Lung (tissue), 12 donors: ENCODE results near the gene MUC21. TPM values are rescaled to one million over a fixed set of nuclear protein-coding genes. Genes with fewer than 3 reads are reported as not detected.

Experiments used
- ATAC-seq: fragments of 200-7000 bp; cut with Tn5 transposase; one replicate; pipeline ENCODE4 v1.9.1; 2020; ENCODE audit warnings: moderate number of reproducible peaks; ENCODE audit not compliant: insufficient read depth, low FRiP score
- DNase-seq, 3 donors: peaks; one replicate each; pipeline ENCODE4 v3.0.0-alpha.2; 2013 to 2017
- H3K27ac ChIP-seq, 2 donors: one replicate each; pipeline ENCODE4 v1.5.1; 2013; ENCODE audit warnings: mild to moderate bottlenecking in 2 of 2, moderate library complexity in 2 of 2, control low read depth in 1 of 2, inconsistent platforms in 1 of 2, low read depth in 1 of 2, low read length in 1 of 2
- H3K27me3 ChIP-seq, 3 donors: one replicate each; pipeline ENCODE4 v1.5.1; 2013; ENCODE audit warnings: low read length in 2 of 3; ENCODE audit not compliant: control insufficient read depth in 3 of 3, insufficient read depth in 3 of 3
- H3K36me3 ChIP-seq, 4 donors: one replicate each; pipeline ENCODE4 v1.5.1; 2013; ENCODE audit warnings: low read length in 4 of 4, mild to moderate bottlenecking in 1 of 4, moderate library complexity in 1 of 4; ENCODE audit not compliant: control insufficient read depth in 4 of 4, insufficient read depth in 4 of 4
- H3K4me1 ChIP-seq, 5 donors: one replicate each; pipeline ENCODE4 v1.5.1; 2013; ENCODE audit warnings: low read length in 5 of 5, mild to moderate bottlenecking in 2 of 5, moderate library complexity in 1 of 5; ENCODE audit not compliant: control insufficient read depth in 5 of 5, insufficient read depth in 5 of 5
- H3K4me3 ChIP-seq: one replicate; pipeline ENCODE4 v1.5.1; 2013; ENCODE audit warnings: mild to moderate bottlenecking, control low read depth, moderate library complexity
- H3K9ac ChIP-seq, 2 donors: one replicate each; pipeline ENCODE4 v1.5.1; 2013; ENCODE audit warnings: low read length in 2 of 2, control low read depth in 1 of 2; ENCODE audit not compliant: insufficient read depth in 1 of 2
- H3K9me3 ChIP-seq, 4 donors: one replicate each; pipeline ENCODE4 v1.5.1; 2013; ENCODE audit warnings: low read length in 3 of 4, mild to moderate bottlenecking in 1 of 4, moderate library complexity in 1 of 4; ENCODE audit not compliant: control insufficient read depth in 4 of 4, insufficient read depth in 3 of 4
- CTCF ChIP-seq: IDR thresholded peaks from 2 replicates; pipeline ENCODE4 v1.5.1; 2012; ENCODE audit warnings: mild to moderate bottlenecking; ENCODE audit errors: control extremely low read depth, extremely low read depth
- WGBS, 2 donors: extraction: QIAGEN DNeasy Blood & Tissue Kit; methylation state at CpG; one replicate each; pipeline ENCODE4 v1.1.7; 2013; 5-methylcytosine and 5-hydroxymethylcytosine counted together
- polyA plus RNA-seq, 2 donors: library from polyadenylated mRNA; stranded (reverse); fragments of 200-250 nt; gene quantifications; one replicate each; pipeline ENCODE4 v1.2.1, GENCODE V29; 2013
- total RNA-seq, 2 donors: library from RNA; depleted of rRNA in 1 of 2; stranded (reverse); fragments of >200 nt in 1 of 2; gene quantifications; one replicate each; pipeline ENCODE4 v1.2.1, GENCODE V29; 2014 to 2021
- donor health status: control.
- donor health status: control.
- donor health status: Bipolar disorder and iron deficiency.
- donor health status: healthy.
- donor health status: DM: yes; HTN: yes; CAD: no.

MUC21 gene
- total and polyA plus RNA-seq, 4 donors = 0.40 to 8.6 (median 4.0) TPM

- no peaks in the 10 kb centered on the region for H3K9me3 ChIP-seq
- 62 to 70% methylated on average over 3 of the region's 3 CpGs for WGBS, 2 donors
These were observed 44.0 kb upstream of the MUC21 start for GRCh38 chr6:30939473-30939872.

GRCh38 chr6:30940361-30940986 lies 43.0 kb upstream of the MUC21 start, which contains the start of gene MUCL3:
Gene MUCL3, plus strand, starts transcription at chr6:30940973. Its CDS starts 27 bp downstream, at chr6:30941000.
- Histone ChIP-seq H3K4me3 (no peak within 1 kb of the TSS), H3K36me3 (no peaks in the 10 kb centered on the region), H3K27me3 (no peaks in the 10 kb centered on the region), H3K4me1 (peaks cover 0 to 14% (median 0%) of the 10 kb centered on the region in 5 donors), H3K9ac (no peak within 1 kb of the TSS), H3K27ac (no peak within 1 kb of the TSS), H3K9me3 (no peaks in the 10 kb centered on the region)
- ATAC-seq (no peak), DNase-seq (no peak)
- TF ChIP-seq CTCF = no peak
- 78 to 80% methylated on average over 15 to 16 of the region's 16 CpGs for WGBS, 2 donors

More at GRCh38 chr6:30939473-30939872, 44.0 kb upstream of the MUC21 start:
- no peak for TF ChIP-seq CTCF
- Histone ChIP-seq H3K36me3 (no peaks in the 10 kb centered on the region), H3K9ac (no peak overlapping the region), H3K27ac (no peak overlapping the region), H3K27me3 (no peaks in the 10 kb centered on the region), H3K4me3 (no peak overlapping the region), H3K4me1 (peaks cover 0 to 14% (median 0%) of the 10 kb centered on the region in 5 donors)
- no peak for DNase-seq
- ATAC-seq = no peak

- peak; percentile 74 to 82 (median 80) for DNase-seq
- peak overlapping the region in 1 of 2 donors; percentile 32 for H3K27ac ChIP-seq
- peak; percentile 82 for ATAC-seq
- H3K4me3 ChIP-seq = no peak overlapping the region
- H3K9me3 ChIP-seq = no peaks in the 10 kb centered on the region
- TF ChIP-seq CTCF = no peak
- H3K27me3 ChIP-seq = no peaks in the 10 kb centered on the region
- H3K4me1 ChIP-seq = peaks cover 0 to 14% (median 0%) of the 10 kb centered on the region in 5 donors
- H3K36me3 ChIP-seq = no peaks in the 10 kb centered on the region
- WGBS, 2 donors = 14% methylated on average over 15 of the region's 15 CpGs
- no peak overlapping the region for H3K9ac ChIP-seq
These were observed 41.0 kb upstream of the MUC21 start for GRCh38 chr6:30942338-30943060.
